ENCODE results near the gene PPARG. TPM values are rescaled to one million over a fixed set of nuclear protein-coding genes. Genes with fewer than 3 reads are reported as not detected.

PPARG gene
- total and polyA plus RNA-seq, 2 donors (not counting 3 experiments of a cell fraction or from before 2014, with no cell fraction given): 0.15 to 1.3 TPM

DNA sequence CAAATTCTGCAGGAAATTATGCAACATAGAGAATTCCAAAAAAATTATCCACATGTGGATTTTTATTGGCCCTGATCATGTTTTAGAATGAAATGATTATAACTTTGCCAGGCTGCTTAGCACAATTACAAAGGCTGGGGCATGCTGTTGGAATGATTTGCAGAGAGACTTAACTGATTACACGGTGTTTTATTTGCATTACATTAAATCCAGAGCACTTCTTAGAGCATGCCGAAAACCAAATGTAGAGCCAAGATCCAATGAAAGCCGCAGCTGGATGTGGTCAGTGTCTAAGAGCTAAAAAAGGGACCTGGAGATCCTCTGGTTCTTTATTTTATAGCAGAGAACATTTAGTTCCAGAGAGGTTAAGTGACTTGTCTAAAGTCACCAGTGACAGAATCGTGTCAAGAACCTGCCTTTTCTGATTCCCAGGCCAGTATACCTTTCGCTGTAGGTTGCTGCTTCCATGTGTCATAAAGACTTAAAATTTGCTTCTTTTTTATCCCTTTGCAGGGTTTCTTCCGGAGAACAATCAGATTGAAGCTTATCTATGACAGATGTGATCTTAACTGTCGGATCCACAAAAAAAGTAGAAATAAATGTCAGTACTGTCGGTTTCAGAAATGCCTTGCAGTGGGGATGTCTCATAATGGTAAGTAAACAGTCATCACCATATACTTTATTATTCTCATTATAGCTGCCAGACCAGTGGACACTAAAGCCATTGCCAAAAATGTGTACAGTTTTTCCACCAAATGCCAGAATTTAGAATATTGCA is 103.4 kb downstream of the PPARG start:
- dilution Hi-C loops (cut with MboI; ENCODE audit: extremely low pct_ligation_motif_present, low sequenced_read_pairs): no loop called here
- H3K9ac ChIP-seq (replicated peaks; ENCODE audit: extremely low read depth, insufficient read depth, low read length): no peak overlapping the region
- BruUV-seq (replicated peaks): no TSS peak
- no peak overlapping the region for H3K4me3 ChIP-seq (replicated peaks in 1 of 3; ENCODE audit: insufficient read depth in 1 of 3, low read depth in 1 of 3, low read length in 3 of 3)
- H2AFZ ChIP-seq (ENCODE audit: low read depth, low read length): no peak overlapping the region
- POLR2A ChIA-PET: no interaction called here
- intact Hi-C loops (cut with micrococcal nuclease): no loop called here
- H3K4me2 ChIP-seq (ENCODE audit: insufficient read depth, low read length): no peak overlapping the region
- no peaks in the 10 kb centered on the region for H3K36me3 ChIP-seq (ENCODE audit: control insufficient read depth in 2 of 2, extremely low read depth in 1 of 2, insufficient read depth in 2 of 2, low read length in 2 of 2)
- H3K9me3 ChIP-seq (replicated peaks; ENCODE audit: control insufficient read depth, insufficient read depth, low read length): no peaks in the 10 kb centered on the region
- DNase-seq (ENCODE audit: low read depth, low spot score) (no peak), FAIRE-seq (no peak)
- CTCF ChIA-PET: no interaction called here
- no peaks in the 10 kb centered on the region for H3K79me2 ChIP-seq (ENCODE audit: control insufficient read depth, insufficient read depth, low read length)
- TF ChIP-seq GATA2 (IDR thresholded peaks at IDR 0.05; ENCODE audit: insufficient read depth, insufficient read length, low read depth, low read length) (no peak), EZH2 (IDR thresholded peaks at IDR 0.05; ENCODE audit: borderline replicate concordance, low read depth, low read length, severe bottlenecking) (no peak), FOS (IDR thresholded peaks at IDR 0.05; ENCODE audit: borderline replicate concordance, insufficient read depth, low read length) (no peak), JUN (IDR thresholded peaks at IDR 0.05; ENCODE audit: borderline replicate concordance, insufficient read depth, insufficient read length, low read depth) (no peak), POLR2AphosphoS5 (IDR thresholded peaks at IDR 0.05; ENCODE audit: insufficient read depth, low read depth, low read length) (no peak), POLR2A (IDR thresholded peaks at IDR 0.05; ENCODE audit: low read depth, low read length) (no peak), MYC (IDR thresholded peaks at IDR 0.05; ENCODE audit: low read depth, low read length) (no peak)
- TF ChIP-seq, protein P1, sequence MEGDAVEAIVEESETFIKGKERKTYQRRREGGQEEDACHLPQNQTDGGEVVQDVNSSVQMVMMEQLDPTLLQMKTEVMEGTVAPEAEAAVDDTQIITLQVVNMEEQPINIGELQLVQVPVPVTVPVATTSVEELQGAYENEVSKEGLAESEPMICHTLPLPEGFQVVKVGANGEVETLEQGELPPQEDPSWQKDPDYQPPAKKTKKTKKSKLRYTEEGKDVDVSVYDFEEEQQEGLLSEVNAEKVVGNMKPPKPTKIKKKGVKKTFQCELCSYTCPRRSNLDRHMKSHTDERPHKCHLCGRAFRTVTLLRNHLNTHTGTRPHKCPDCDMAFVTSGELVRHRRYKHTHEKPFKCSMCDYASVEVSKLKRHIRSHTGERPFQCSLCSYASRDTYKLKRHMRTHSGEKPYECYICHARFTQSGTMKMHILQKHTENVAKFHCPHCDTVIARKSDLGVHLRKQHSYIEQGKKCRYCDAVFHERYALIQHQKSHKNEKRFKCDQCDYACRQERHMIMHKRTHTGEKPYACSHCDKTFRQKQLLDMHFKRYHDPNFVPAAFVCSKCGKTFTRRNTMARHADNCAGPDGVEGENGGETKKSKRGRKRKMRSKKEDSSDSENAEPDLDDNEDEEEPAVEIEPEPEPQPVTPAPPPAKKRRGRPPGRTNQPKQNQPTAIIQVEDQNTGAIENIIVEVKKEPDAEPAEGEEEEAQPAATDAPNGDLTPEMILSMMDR (IDR thresholded peaks at IDR 0.05; ENCODE audit: extremely low read depth in 1 of 2, insufficient read depth in 1 of 2, low read depth in 1 of 2, low read length in 2 of 2): no peak
- TF ChIP-seq, protein P2, sequence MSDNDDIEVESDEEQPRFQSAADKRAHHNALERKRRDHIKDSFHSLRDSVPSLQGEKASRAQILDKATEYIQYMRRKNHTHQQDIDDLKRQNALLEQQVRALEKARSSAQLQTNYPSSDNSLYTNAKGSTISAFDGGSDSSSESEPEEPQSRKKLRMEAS (IDR thresholded peaks at IDR 0.05; ENCODE audit: insufficient read depth, insufficient read length): no peak
- no peaks in the 10 kb centered on the region for H4K20me1 ChIP-seq (replicated peaks; ENCODE audit: control insufficient read depth, extremely low read depth, insufficient read depth, low read length)
- no peaks in the 10 kb centered on the region for H3K9me1 ChIP-seq (replicated peaks; ENCODE audit: control insufficient read depth, extremely low read depth, insufficient read depth, low read length)
- peaks cover 0 to 5% of the 10 kb centered on the region in 2 experiments for H3K27me3 ChIP-seq (ENCODE audit: control insufficient read depth in 2 of 2, insufficient read depth in 2 of 2, low read length in 2 of 2)
- no peaks in the 10 kb centered on the region for H3K4me1 ChIP-seq (ENCODE audit: control insufficient read depth, extremely low read depth, insufficient read depth, low read length)
- no peak overlapping the region for H3K27ac ChIP-seq (ENCODE audit: insufficient read depth, low read depth, low read length)

All from endothelial cell of umbilical vein (primary cell).